ENCODE results near the gene ZNF407. TPM values are rescaled to one million over a fixed set of nuclear protein-coding genes. Genes with fewer than 3 reads are reported as not detected.

Gene ZNF407, protein sequence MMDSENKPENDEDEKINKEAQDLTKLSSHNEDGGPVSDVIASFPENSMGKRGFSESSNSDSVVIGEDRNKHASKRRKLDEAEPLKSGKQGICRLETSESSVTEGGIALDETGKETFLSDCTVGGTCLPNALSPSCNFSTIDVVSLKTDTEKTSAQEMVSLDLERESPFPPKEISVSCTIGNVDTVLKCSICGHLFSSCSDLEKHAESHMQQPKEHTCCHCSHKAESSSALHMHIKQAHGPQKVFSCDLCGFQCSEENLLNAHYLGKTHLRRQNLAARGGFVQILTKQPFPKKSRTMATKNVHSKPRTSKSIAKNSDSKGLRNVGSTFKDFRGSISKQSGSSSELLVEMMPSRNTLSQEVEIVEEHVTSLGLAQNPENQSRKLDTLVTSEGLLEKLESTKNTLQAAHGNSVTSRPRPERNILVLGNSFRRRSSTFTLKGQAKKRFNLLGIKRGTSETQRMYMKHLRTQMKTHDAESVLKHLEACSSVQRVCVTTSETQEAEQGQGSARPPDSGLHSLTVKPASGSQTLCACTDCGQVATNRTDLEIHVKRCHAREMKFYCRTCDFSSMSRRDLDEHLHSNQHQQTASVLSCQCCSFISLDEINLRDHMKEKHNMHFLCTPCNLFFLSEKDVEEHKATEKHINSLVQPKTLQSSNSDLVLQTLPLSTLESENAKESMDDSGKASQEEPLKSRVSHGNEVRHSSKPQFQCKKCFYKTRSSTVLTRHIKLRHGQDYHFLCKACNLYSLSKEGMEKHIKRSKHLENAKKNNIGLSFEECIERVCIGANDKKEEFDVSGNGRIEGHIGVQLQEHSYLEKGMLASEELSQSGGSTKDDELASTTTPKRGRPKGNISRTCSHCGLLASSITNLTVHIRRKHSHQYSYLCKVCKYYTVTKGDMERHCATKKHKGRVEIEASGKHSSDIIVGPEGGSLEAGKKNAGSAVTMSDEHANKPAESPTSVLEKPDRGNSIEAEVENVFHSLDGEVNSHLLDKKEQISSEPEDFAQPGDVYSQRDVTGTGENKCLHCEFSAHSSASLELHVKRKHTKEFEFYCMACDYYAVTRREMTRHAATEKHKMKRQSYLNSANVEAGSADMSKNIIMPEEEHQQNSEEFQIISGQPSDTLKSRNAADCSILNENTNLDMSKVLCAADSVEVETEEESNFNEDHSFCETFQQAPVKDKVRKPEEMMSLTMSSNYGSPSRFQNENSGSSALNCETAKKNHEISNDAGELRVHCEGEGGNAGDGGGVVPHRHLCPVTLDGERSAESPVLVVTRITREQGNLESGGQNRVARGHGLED (N-terminal part only)
- total RNA-seq, result 10 to 100 TPM; 23.1 to 31.3 (median 29.7) TPM
- polyA plus RNA-seq, result 1 to 10 TPM; 6.8 to 8.7 TPM
- 98.8 reads per million, percentile 84 among the genes with 10 or more reads in this experiment for total RNA-seq

DNA sequence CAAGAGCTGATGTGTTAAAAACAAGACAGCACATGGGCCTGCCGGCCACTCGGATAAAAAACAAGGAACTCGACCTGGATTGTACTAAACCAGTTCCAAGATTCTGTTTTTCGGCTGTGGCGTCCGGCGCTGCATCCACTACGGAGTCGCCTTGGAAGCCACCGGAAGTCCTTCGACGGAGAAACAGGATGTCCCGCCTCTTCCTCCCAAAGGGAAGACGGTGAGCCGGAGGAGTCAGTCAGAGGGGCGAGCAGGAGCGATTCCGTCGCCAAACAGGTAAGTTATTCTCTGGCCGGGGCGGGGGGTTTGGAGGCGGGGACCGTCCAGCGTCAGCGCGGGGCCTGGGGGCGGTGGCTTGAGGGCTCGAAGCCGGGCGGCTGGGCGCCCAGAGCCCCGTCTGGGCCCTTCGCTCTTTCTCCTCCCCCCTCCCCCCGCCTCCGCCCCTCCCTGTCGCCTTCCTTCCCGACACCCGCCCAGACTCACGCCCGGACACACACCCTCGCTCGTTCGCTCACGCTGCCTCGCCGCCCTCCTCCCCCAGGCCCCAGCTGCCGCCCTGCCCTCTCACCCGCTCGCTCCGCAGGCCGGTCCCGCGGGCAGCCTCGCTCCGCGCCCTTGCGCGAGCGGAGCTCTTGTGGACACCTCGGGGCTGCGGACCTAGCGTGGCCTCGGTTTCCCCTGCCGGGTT lies at the start of gene ZNF407:
Gene ZNF407 (plus strand): TSS at position 209 of the 688 bp plus-strand sequence. CDS start 33,150 bp downstream, outside the sequence.
- intact Hi-C loops (cut with micrococcal nuclease), result loop anchor here (1.0 to 5.0 kb wide), 16 partner anchors 33 to 1895 kb away; partner anchors contain the start of genes TIMM21 (in 2 of the 2), CNDP2 (in 1 of the 2), PTGR3 (in 1 of the 2) and TSHZ1 (in 1 of the 2)
- CTCF ChIA-PET, result interaction anchor here (0.6 kb wide), 1 partner anchor 242 kb away, joined by 3 read pairs; no protein-coding TSS in a partner anchor
- H3K9me3 ChIP-seq (ENCODE audit: control insufficient read depth in 2 of 3, low read length in 3 of 3), result no peaks in the 10 kb centered on the region

DNA sequence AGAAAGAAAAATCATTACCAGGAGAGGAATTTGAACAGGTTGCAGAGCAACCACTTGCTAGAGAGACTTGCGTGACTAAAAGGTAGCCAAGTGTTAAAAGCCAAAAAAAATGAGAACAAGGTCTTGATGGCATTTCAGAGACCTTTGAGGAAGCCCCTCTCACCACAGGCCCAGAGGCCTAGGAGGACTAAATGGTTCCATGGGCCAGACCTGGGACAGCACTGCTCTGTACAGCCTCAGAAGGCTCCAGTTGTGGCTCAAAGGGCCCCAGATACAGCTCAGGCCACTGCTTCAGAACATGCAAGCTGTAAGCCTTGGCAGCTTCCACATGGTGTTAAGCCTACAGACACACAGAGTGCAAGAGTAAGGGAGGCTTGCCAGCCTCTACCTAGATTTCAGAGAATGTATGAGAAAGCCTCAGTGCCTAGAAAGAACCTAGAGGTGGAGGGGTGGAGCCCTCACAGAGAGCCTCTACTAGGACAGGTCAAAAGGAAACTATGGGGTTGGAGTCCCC lies 48.0 kb upstream of the ZNF407 start:
- ATAC-seq (no peak), DNase-seq (no peak)
- Mint-ChIP-seq H3K36me3 (peaks cover 0 to 5% (median 4%) of the 10 kb centered on the region in 5 donors), H3K27ac (no peak overlapping the region), H3K4me1 (peaks cover 0 to 11% (median 0%) of the 10 kb centered on the region in 7 donors), H3K27me3 (peaks cover 4 to 14% (median 5%) of the 10 kb centered on the region in 5 donors), H3K4me3 (no peak overlapping the region), H3K9me3 (peaks cover 0 to 34% (median 7%) of the 10 kb centered on the region in 11 donors)
- ChIA-PET CTCF (interaction anchor here (0.6 to 1.3 kb wide), 3 partner anchors 56 to 352 kb away, joined by 3 to 4 read pairs (median 4); no protein-coding TSS in a partner anchor), POLR2A (no interaction called here)
- Histone ChIP-seq H3K27me3 (ENCODE audit: control insufficient read depth in 2 of 2, insufficient read depth in 2 of 2, low read length in 2 of 2) (no peaks in the 10 kb centered on the region), H3K4me3 (ENCODE audit: low read length) (no peak overlapping the region), H3K36me3 (ENCODE audit: control insufficient read depth in 2 of 3, insufficient read depth in 3 of 3, low read length in 3 of 3) (no peaks in the 10 kb centered on the region), H3K27ac (ENCODE audit: low read depth, low read length) (no peak overlapping the region), H3K4me1 (ENCODE audit: control insufficient read depth in 2 of 2, insufficient read depth in 2 of 2, low read length in 2 of 2) (no peaks in the 10 kb centered on the region), H3K9me3 (ENCODE audit: control insufficient read depth in 2 of 3, low read length in 3 of 3) (peaks cover 0 to 6% (median 0%) of the 10 kb centered on the region in 3 experiments)
- intact Hi-C loops (cut with micrococcal nuclease), result loop anchor here in 1 of 2 donors (5.0 kb wide), 1 partner anchor 257 kb away; the partner anchor contains the start of gene CYB5A

More for the DNA sequence above, at the start of gene ZNF407:
- peak within 1 kb of the TSS; percentile 88 for H3K27ac ChIP-seq (ENCODE audit: low read depth, low read length)
- peaks cover 0 to 22% (median 0%) of the 10 kb centered on the region in 3 experiments for H3K36me3 ChIP-seq (ENCODE audit: control insufficient read depth in 2 of 3, insufficient read depth in 3 of 3, low read length in 3 of 3)
- H3K4me3 ChIP-seq (ENCODE audit: low read length), result peak within 1 kb of the TSS; percentile 100
- Mint-ChIP-seq H3K9me3 (peaks cover 0 to 22% (median 3%) of the 10 kb centered on the region in 11 donors), H3K27me3 (no peaks in the 10 kb centered on the region), H3K27ac (peak within 1 kb of the TSS; percentile 95 to 99 (median 98)), H3K4me3 (peak within 1 kb of the TSS; percentile 89 to 96 (median 95)), H3K36me3 (peaks cover 5 to 38% (median 35%) of the 10 kb centered on the region in 5 donors), H3K4me1 (peaks cover 33 to 74% (median 61%) of the 10 kb centered on the region in 7 donors)
- H3K4me1 ChIP-seq (ENCODE audit: control insufficient read depth in 2 of 2, insufficient read depth in 2 of 2, low read length in 2 of 2), result peaks cover 26 to 27% of the 10 kb centered on the region in 2 donors
- POLR2A ChIA-PET, result interaction anchor here (0.7 to 4.6 kb wide), 21 partner anchors 8 to 649 kb away, joined by 3 to 70 read pairs (median 5); partner anchors contain the start of genes CNDP2, PTGR3 and TSHZ1
- ATAC-seq (peak; percentile 84), DNase-seq (peak; percentile 77 to 94 (median 90))
- no peaks in the 10 kb centered on the region for H3K27me3 ChIP-seq (ENCODE audit: control insufficient read depth in 2 of 2, insufficient read depth in 2 of 2, low read length in 2 of 2)

DNA sequence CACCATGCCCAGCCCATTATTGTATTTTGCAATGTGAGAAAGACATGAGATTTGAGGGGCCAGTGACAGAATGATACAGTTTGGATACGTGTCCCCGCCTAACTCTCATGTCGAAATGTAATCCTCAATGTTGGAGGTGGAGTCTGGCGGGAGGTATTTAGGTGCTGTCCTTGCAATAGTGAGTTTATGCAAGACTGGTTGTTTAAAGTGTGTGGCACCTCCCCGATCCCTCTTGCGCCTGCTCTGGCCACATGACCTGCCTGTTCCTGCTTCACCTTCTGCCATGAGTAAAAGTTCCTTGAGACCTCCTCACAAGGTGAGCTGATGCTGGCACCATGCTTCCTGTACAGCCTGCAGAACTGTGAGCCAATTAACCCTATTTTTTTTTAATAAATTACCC lies 46.8 kb upstream of the ZNF407 start:
- peaks cover 6 to 14% (median 7%) of the 10 kb centered on the region in 5 donors for H3K27me3 Mint-ChIP-seq
- H3K4me1 Mint-ChIP-seq, result peaks cover 0 to 11% (median 0%) of the 10 kb centered on the region in 7 donors
- Histone ChIP-seq H3K4me1 (ENCODE audit: control insufficient read depth in 2 of 2, insufficient read depth in 2 of 2, low read length in 2 of 2) (no peaks in the 10 kb centered on the region), H3K27ac (ENCODE audit: low read depth, low read length) (no peak overlapping the region), H3K9me3 (ENCODE audit: control insufficient read depth in 2 of 3, low read length in 3 of 3) (peaks cover 0 to 6% (median 0%) of the 10 kb centered on the region in 3 experiments), H3K27me3 (ENCODE audit: control insufficient read depth in 2 of 2, insufficient read depth in 2 of 2, low read length in 2 of 2) (no peaks in the 10 kb centered on the region), H3K36me3 (ENCODE audit: control insufficient read depth in 2 of 3, insufficient read depth in 3 of 3, low read length in 3 of 3) (no peaks in the 10 kb centered on the region), H3K4me3 (ENCODE audit: low read length) (no peak overlapping the region)
- ChIA-PET CTCF (interaction anchor here (0.7 to 2.3 kb wide), 7 partner anchors 197 to 511 kb away, joined by 4 to 24 read pairs (median 4); no protein-coding TSS in a partner anchor), POLR2A (interaction anchor here (0.6 to 0.9 kb wide), 2 partner anchors 197 to 356 kb away, joined by 3 to 4 read pairs; no protein-coding TSS in a partner anchor)
- intact Hi-C loops (cut with micrococcal nuclease), result loop anchor here in 1 of 2 donors (5.0 kb wide), 1 partner anchor 259 kb away; the partner anchor contains the start of gene CYB5A
- H3K36me3 Mint-ChIP-seq, result peaks cover 0 to 5% (median 4%) of the 10 kb centered on the region in 5 donors
- no peak overlapping the region for H3K4me3 Mint-ChIP-seq
- no peak overlapping the region for H3K27ac Mint-ChIP-seq
- H3K9me3 Mint-ChIP-seq, result peaks cover 0 to 34% (median 7%) of the 10 kb centered on the region in 11 donors
- DNase-seq (no peak), ATAC-seq (no peak)

DNA sequence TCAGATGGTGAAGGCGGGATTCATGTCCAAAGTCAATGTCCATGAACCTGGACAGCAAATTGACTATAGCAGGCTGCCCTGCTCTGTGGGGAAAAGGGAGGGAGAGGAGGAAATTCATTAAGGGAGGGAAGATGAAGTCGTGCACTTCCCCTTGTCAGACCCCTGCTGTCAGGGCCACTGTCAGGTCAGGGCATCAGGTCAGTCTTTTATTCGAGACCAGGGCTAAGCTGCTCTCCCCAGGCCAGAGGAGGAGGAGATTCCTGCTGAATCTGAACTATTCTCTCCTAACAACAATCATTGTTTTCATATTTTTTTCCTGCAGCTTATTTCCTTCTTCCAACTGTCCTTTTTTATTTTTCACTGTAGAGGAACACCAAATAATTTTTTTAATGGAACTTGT lies 46.2 kb upstream of the ZNF407 start:
- Histone ChIP-seq H3K9me3 (ENCODE audit: control insufficient read depth in 2 of 3, low read length in 3 of 3) (peaks cover 0 to 6% (median 0%) of the 10 kb centered on the region in 3 experiments), H3K4me3 (ENCODE audit: low read length) (no peak overlapping the region), H3K36me3 (ENCODE audit: control insufficient read depth in 2 of 3, insufficient read depth in 3 of 3, low read length in 3 of 3) (no peaks in the 10 kb centered on the region), H3K4me1 (ENCODE audit: control insufficient read depth in 2 of 2, insufficient read depth in 2 of 2, low read length in 2 of 2) (no peaks in the 10 kb centered on the region), H3K27me3 (ENCODE audit: control insufficient read depth in 2 of 2, insufficient read depth in 2 of 2, low read length in 2 of 2) (no peaks in the 10 kb centered on the region), H3K27ac (ENCODE audit: low read depth, low read length) (no peak overlapping the region)
- Mint-ChIP-seq H3K27me3 (peaks cover 10 to 14% (median 12%) of the 10 kb centered on the region in 5 donors), H3K27ac (no peak overlapping the region), H3K9me3 (peaks cover 0 to 34% (median 7%) of the 10 kb centered on the region in 11 donors), H3K36me3 (peaks cover 0 to 5% (median 4%) of the 10 kb centered on the region in 5 donors), H3K4me1 (peaks cover 0 to 11% (median 0%) of the 10 kb centered on the region in 7 donors), H3K4me3 (no peak overlapping the region)
- ATAC-seq, result no peak
- no peak for DNase-seq
- intact Hi-C loops (cut with micrococcal nuclease), result loop anchor here in 1 of 2 donors (5.0 kb wide), 1 partner anchor 259 kb away; the partner anchor contains the start of gene CYB5A
- ChIA-PET CTCF (interaction anchor here (0.6 to 2.3 kb wide), 18 partner anchors 13 to 469 kb away, joined by 3 to 24 read pairs (median 4); partner anchors contain the start of gene CNDP2), POLR2A (interaction anchor here (0.7 to 1.0 kb wide), 3 partner anchors 58 to 356 kb away, joined by 3 read pairs; no protein-coding TSS in a partner anchor)
